HG03565 (cell line): ENCODE measurements around the gene SLC39A9.
"Not testable (repeated sequence)": the region's sequence is repeated elsewhere in the genome, so short reads cannot be mapped to it uniquely, and the experiment has no call there.

Source experiments
- ATAC-seq: cut with Tn5 transposase; IDR thresholded peaks from one replicate; pipeline ENCODE4 v1.9.1; 2021; ENCODE audit warnings: mild to moderate bottlenecking, moderate library complexity; ENCODE audit not compliant: unreplicated experiment

Gene SLC39A9

GRCh38 chr14:69366761-69367160 lies 31.7 kb upstream of the SLC39A9 start:
- no peak for ATAC-seq

- no peak for ATAC-seq
Observed at GRCh38 chr14:69368381-69368780, 30.1 kb upstream of the SLC39A9 start.

DNA sequence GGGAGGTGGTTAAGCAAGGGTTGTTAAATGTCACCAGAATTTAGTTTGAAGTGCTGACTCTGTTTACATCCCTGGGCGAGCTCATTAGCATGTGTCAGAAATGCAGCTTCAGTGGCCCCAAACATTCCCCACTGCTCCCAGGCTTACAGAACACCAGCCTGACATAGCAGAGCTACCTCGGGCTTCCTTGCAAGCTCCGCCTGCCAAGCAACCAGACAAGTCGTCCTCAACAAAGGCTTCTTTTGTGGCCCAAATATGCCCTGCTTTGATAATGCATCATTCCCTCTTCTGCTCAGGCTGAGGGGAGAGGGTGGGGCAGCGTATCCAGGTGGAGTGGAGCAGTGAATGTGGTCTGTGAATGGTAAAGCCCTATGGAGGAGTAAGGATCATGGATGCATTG lies 28.4 kb upstream of the SLC39A9 start:
- no peak for ATAC-seq

DNA sequence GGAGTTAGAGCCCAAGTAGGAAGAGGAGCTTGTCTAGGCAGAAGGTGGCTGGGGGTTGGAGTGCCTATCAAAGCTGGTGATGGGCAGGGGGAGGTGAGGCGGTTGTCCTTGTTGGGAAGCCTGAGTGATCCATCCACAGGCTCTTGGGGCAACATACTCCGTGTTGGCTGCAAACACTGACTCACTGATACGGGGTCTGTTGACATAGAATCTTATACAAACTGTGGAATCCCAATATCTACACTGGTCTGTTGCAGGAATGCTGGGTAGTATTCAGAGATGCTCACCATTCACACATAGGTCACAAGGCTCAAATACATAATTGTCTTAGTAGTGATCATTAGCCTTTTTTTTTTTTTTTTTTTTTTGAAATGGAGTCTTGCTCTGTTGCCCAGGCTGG lies 26.3 kb upstream of the SLC39A9 start:
- no peak for ATAC-seq

- no peak for ATAC-seq
Observed at GRCh38 chr14:69373104-69373503, 25.4 kb upstream of the SLC39A9 start.

DNA sequence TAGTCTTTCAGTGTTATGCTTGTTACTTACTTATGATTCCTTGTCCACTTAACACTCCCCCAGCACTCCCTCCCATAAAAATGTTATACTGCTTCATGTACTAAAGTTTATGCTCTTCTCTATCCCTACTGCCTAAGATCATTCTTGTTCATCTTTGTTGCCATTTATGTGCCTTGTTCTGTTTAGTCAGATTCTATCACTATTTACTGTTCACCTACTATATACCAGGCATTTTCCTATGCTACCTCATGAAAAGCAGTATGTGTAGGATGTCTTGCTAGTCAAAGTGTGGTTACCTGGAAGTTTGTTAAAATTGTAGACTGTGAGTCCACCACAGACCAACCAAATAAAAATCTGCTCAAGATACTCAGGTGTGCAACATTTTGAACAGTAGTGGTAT lies 24.3 kb upstream of the SLC39A9 start:
- ATAC-seq, result no peak

DNA sequence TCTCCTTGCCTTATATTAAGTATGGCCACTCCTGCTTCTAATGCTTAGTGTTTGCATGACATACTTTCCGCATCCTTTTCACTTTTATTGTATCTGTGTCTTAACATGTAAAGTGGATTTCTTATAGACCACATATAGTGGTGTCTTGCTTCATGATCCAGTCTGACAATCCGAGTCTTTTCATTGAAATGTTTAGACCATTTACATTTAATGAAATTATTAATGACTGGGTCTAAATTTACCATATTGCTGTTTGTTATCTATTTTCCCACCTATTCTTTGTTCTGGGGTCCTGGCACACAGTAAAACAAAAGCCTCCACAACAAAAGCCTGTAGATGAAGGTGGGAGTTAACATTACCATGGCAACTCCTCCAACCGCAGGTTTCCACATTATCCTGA lies 23.3 kb upstream of the SLC39A9 start:
- ATAC-seq, result no peak

DNA sequence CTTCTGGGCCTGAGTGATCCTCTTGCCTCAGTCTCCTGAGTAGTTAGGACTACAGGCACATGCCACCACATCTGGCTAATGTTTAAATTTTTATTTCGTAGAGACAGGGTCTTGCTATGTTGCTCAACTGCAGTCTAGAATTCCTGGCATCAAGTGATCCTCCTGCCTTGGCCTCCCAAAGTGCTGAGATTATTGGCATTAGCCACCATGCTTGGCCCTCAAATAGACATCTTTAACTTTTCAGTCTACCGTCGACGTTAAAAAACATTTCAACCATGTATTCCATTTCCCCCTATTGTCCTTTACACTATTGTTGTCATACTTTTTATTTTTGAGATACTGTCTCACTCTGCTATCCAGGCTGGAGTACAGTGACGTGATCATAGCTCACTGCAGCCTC lies 22.8 kb upstream of the SLC39A9 start:
- ATAC-seq, result no peak

DNA sequence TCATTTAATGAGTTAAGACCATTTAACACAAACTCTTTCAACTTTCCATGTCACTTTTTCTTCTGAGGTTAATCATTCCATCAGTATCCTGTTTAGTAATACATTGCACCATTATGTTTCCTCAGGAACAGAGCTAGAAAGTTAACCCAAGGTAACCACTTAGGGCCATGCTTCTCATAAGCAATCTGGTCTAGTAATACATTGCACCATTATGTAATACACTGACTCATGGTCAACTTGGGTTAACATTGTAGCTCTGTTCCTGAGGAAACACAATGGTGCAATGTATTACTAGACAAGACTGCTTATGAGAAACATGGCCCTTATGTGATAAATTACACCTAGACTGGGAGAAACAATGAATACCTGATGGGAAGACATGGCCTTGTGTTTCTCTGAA lies 22.1 kb upstream of the SLC39A9 start:
- no peak for ATAC-seq

- ATAC-seq, result no peak
Observed at GRCh38 chr14:69378274-69378673, 20.2 kb upstream of the SLC39A9 start.

DNA sequence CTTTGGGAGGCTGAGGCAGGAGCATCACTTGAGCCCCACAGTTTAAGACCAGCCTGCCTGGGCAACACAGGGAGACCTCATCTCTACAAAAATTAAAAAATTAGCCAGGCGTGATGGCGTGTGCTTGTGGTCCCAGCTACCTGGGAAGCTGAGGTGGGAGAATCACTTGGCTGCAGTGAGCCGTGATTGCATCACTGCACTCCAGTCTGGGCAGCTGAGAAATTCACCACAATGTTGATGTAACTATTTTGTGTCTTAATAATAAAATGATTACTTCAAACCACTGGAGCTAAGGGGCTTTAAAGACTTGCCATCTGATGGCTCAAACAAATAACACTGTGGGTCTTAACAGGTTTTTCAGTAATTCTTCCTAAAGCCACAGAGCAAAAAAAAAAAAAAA lies 11.2 kb upstream of the SLC39A9 start:
- ATAC-seq, result no peak

GRCh38 chr14:69391400-69391799 lies 7.1 kb upstream of the SLC39A9 start:
- not testable (repeated sequence) for ATAC-seq

GRCh38 chr14:69392481-69392880 lies 6.0 kb upstream of the SLC39A9 start:
- no peak for ATAC-seq

DNA sequence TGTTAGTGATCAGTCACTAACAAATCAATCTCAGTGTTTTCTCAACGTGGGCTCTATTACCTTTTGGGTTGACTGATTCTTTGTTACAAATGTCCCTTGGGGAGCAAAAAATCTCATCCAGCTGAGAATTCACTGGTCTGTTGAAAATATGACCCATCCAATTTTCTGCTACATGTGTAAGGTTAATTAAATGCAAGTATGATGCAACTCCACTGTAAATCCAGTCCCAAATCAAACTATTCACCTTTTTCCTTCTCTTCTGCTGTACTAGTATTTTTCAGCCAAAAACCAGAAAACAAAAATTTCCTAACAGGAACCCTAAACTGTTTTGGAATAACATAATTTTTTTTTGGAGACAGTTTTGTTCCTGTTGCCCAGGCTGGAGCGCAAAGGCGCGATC lies 2.6 kb upstream of the SLC39A9 start:
- ATAC-seq, result no peak

- no peak for ATAC-seq
Observed at GRCh38 chr14:69398818-69399210, 322 bp downstream of the SLC39A9 start.

GRCh38 chr14:69399750-69400149 lies 1.3 kb downstream of the SLC39A9 start:
- ATAC-seq, result no peak

GRCh38 chr14:69400154-69400553 lies 1.7 kb downstream of the SLC39A9 start:
- no peak for ATAC-seq

GRCh38 chr14:69401841-69402240 lies 3.3 kb downstream of the SLC39A9 start:
- no peak for ATAC-seq

- no peak for ATAC-seq
Observed at GRCh38 chr14:69404478-69404877, 6.0 kb downstream of the SLC39A9 start.

- ATAC-seq, result no peak
Observed at GRCh38 chr14:69404883-69405282, 6.4 kb downstream of the SLC39A9 start.

DNA sequence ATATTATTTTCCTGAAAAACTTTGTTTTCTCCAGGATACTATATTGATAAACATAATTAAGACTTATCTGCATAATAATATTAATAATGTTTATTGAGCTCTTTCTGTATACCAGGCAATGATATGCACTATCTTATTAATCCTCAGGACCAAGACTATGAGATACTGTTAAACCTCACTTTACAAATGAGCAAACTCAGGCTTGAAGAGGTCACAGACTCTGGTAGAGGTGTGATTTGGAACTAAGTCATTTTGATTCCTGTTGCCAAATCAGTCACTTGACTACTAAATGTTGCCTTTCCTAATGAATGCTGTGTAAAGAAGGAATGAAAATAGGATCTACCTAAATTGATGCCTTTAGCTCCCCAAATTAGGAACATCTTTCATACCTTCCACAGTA lies 7.3 kb downstream of the SLC39A9 start:
- no peak for ATAC-seq

GRCh38 chr14:69408331-69408960 lies 10.0 kb downstream of the SLC39A9 start:
- no peak for ATAC-seq

DNA sequence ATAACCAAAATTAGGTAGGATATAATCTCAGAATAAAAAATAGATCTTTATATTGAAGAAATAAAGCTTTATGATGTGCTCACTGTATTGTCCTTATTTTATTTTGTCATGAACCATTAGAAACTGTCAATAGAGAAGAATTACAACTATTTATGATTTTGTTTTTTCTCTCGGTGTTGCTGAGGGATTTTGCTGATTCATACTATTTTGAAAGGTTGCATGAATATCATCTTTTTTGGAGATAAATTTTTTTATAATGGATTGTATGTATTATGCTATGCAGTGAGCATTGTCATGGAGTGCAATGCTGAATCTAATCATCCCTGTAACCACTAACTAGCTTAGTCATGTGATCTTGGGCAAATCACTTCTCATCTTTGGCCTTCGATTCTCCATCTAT lies 15.0 kb downstream of the SLC39A9 start:
- no peak for ATAC-seq
